Measurements from ENCODE around the gene FLT4.

FLT4 gene

GRCh38 chr5:180598316-180598701 lies 51.1 kb downstream of the FLT4 start:
- no peaks in the 10 kb centered on the region for H4K20me1 ChIP-seq (ENCODE audit: insufficient read depth, low read length)
- no peaks in the 10 kb centered on the region for H3K79me2 ChIP-seq (ENCODE audit: insufficient read depth, low read length)
- no peaks in the 10 kb centered on the region for H3F3A ChIP-seq (ENCODE audit: insufficient read depth, low read length)
- H3K4me1 ChIP-seq (ENCODE audit: insufficient read depth, low read length, severe bottlenecking) = no peaks in the 10 kb centered on the region
- no peaks in the 10 kb centered on the region for H3K9me2 ChIP-seq (ENCODE audit: low read depth, low read length)
- no peak overlapping the region for H3K9ac ChIP-seq (ENCODE audit: low read length)
- no peak overlapping the region for H2AFZ ChIP-seq (ENCODE audit: low read length)
- H3K27ac ChIP-seq (ENCODE audit: low read depth, low read length, poor library complexity, severe bottlenecking) = no peak overlapping the region
- no peaks in the 10 kb centered on the region for H3K9me3 ChIP-seq (ENCODE audit: low read length)
- H3K4me3 ChIP-seq (ENCODE audit: low read depth, low read length, poor library complexity, severe bottlenecking) = no peak overlapping the region
- no peak for TF ChIP-seq EZH2 (IDR thresholded peaks at IDR 0.05; ENCODE audit: borderline replicate concordance, low read length)
- TF ChIP-seq CTCF (IDR thresholded peaks at IDR 0.05; ENCODE audit: low read length) = no peak
- H3K27me3 ChIP-seq (ENCODE audit: insufficient read depth, low read length) = peaks cover 5% of the 10 kb centered on the region; the same call in 1 of the 2 replicates
- H3K36me3 ChIP-seq (ENCODE audit: insufficient read depth, low read length) = no peaks in the 10 kb centered on the region
- no peak overlapping the region for H3K4me2 ChIP-seq (ENCODE audit: low read length)

- no peak overlapping the region for H3K4me2 ChIP-seq (ENCODE audit: low read length)
- H3K27ac ChIP-seq (ENCODE audit: low read depth, low read length, poor library complexity, severe bottlenecking) = no peak overlapping the region
- peaks cover 5% of the 10 kb centered on the region; the same call in 1 of the 2 replicates for H3K27me3 ChIP-seq (ENCODE audit: insufficient read depth, low read length)
Observed at GRCh38 chr5:180596668-180597231, 52.6 kb downstream of the FLT4 start.

GRCh38 chr5:180596115-180596667 lies 53.2 kb downstream of the FLT4 start:
- Histone ChIP-seq H3K4me1 (ENCODE audit: insufficient read depth, low read length, severe bottlenecking) (no peaks in the 10 kb centered on the region), H3K4me2 (ENCODE audit: low read length) (no peak overlapping the region), H3K9me3 (ENCODE audit: low read length) (no peaks in the 10 kb centered on the region), H4K20me1 (ENCODE audit: insufficient read depth, low read length) (no peaks in the 10 kb centered on the region), H3K27me3 (ENCODE audit: insufficient read depth, low read length) (peaks cover 5% of the 10 kb centered on the region; the same call in 1 of the 2 replicates), H3K27ac (ENCODE audit: low read depth, low read length, poor library complexity, severe bottlenecking) (no peak overlapping the region), H3K9me2 (ENCODE audit: low read depth, low read length) (no peaks in the 10 kb centered on the region), H3F3A (ENCODE audit: insufficient read depth, low read length) (no peaks in the 10 kb centered on the region), H3K9ac (ENCODE audit: low read length) (no peak overlapping the region), H3K4me3 (ENCODE audit: low read depth, low read length, poor library complexity, severe bottlenecking) (no peak overlapping the region), H2AFZ (ENCODE audit: low read length) (no peak overlapping the region), H3K79me2 (ENCODE audit: insufficient read depth, low read length) (no peaks in the 10 kb centered on the region), H3K36me3 (ENCODE audit: insufficient read depth, low read length) (no peaks in the 10 kb centered on the region)
- TF ChIP-seq CTCF (IDR thresholded peaks at IDR 0.05; ENCODE audit: low read length) (no peak), EZH2 (IDR thresholded peaks at IDR 0.05; ENCODE audit: borderline replicate concordance, low read length) (no peak)

More at GRCh38 chr5:180596668-180597231, 52.6 kb downstream of the FLT4 start:
- Histone ChIP-seq H3K79me2 (ENCODE audit: insufficient read depth, low read length) (no peaks in the 10 kb centered on the region), H3K4me3 (ENCODE audit: low read depth, low read length, poor library complexity, severe bottlenecking) (no peak overlapping the region), H3K9me2 (ENCODE audit: low read depth, low read length) (no peaks in the 10 kb centered on the region), H3F3A (ENCODE audit: insufficient read depth, low read length) (no peaks in the 10 kb centered on the region), H4K20me1 (ENCODE audit: insufficient read depth, low read length) (no peaks in the 10 kb centered on the region), H3K36me3 (ENCODE audit: insufficient read depth, low read length) (no peaks in the 10 kb centered on the region), H3K4me1 (ENCODE audit: insufficient read depth, low read length, severe bottlenecking) (no peaks in the 10 kb centered on the region), H3K9me3 (ENCODE audit: low read length) (no peaks in the 10 kb centered on the region), H2AFZ (ENCODE audit: low read length) (no peak overlapping the region), H3K9ac (ENCODE audit: low read length) (no peak overlapping the region)
- TF ChIP-seq CTCF (IDR thresholded peaks at IDR 0.05; ENCODE audit: low read length) = no peak
- TF ChIP-seq EZH2 (IDR thresholded peaks at IDR 0.05; ENCODE audit: borderline replicate concordance, low read length) = no peak
